Measurements from ENCODE around the gene LONRF3.

Gene LONRF3

GRCh38 chrX:119040432-119040831 lies 66.0 kb downstream of the LONRF3 start:
- no peak for DNase-seq

GRCh38 chrX:119041175-119041574 lies 66.8 kb downstream of the LONRF3 start:
- peak; percentile 13 for DNase-seq

- DNase-seq = no peak
Measured at GRCh38 chrX:119042040-119042439, 67.6 kb downstream of the LONRF3 start.

- DNase-seq = no peak
Measured at GRCh38 chrX:119042996-119043395, 68.6 kb downstream of the LONRF3 start.

GRCh38 chrX:119045884-119046283 lies 71.5 kb downstream of the LONRF3 start:
- DNase-seq = no peak

- DNase-seq = no peak
Measured at GRCh38 chrX:119055687-119056086, 81.3 kb downstream of the LONRF3 start.

GRCh38 chrX:119062750-119063374 lies 88.4 kb downstream of the LONRF3 start:
- no peak for DNase-seq

GRCh38 chrX:119063428-119063827 lies 89.0 kb downstream of the LONRF3 start:
- no peak for DNase-seq

GRCh38 chrX:119067023-119067739 lies 92.8 kb downstream of the LONRF3 start:
- peak; percentile 42 for DNase-seq

All from CD4-positive, alpha-beta T cell treated with Interferon gamma for 1 hour (primary cell).